Endometrial microvascular endothelial cells (primary cell): ENCODE results near the gene FCRL5. TPM values are rescaled to one million over a fixed set of nuclear protein-coding genes. Genes with fewer than 3 reads are reported as not detected.

ENCODE experiments used
- in situ Hi-C: cut with HindIII; loops from 2 replicates; pipeline ENCODE4 v1.10.0; 2017; ENCODE audit warnings: low sequenced_read_pairs, low pct_unique_long_range_greater_than_20kb; ENCODE audit errors: inconsistent ontology term
- total RNA-seq: library from RNA; depleted of rRNA; stranded (reverse); fragments of >200 nt; gene quantifications from one replicate; pipeline ENCODE4 v1.2.3, GENCODE V29; 2015; ENCODE audit errors: inconsistent ontology term

FCRL5 gene
- total RNA-seq, 1 donor from 2014 or later = not detected

DNA sequence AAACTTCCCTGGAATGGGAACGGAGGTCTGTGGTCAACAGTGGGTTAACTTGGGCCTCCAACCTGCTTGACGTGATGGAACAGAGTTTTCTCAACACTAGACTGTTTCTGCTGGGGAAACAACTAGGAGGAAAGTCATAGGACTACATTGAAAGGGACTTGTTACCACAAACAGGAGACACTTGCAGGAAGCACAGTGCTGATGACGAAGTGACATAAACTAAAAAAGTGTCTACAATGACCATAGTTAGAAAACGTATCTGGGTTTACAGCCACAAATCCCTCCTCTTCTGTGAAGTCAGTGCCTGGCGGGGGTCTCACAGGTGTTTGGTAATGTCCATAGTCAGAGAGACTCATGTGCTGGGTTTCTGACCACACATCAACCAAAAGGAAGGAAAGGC, 86.3 kb downstream of the FCRL5 start:
- in situ Hi-C loops = no loop called here

Other genes starting within 250 kb of the FCRL5 start
- gene FCRL4, start 45.6 kb upstream of the FCRL5 start, total RNA-seq = not detected
- gene FCRL3, start 148.3 kb upstream of the FCRL5 start, total RNA-seq = not detected
- not detected for gene FCRL2, start 224.6 kb upstream of the FCRL5 start, total RNA-seq